ENCODE data around the gene SYNDIG1.

SYNDIG1 gene

DNA sequence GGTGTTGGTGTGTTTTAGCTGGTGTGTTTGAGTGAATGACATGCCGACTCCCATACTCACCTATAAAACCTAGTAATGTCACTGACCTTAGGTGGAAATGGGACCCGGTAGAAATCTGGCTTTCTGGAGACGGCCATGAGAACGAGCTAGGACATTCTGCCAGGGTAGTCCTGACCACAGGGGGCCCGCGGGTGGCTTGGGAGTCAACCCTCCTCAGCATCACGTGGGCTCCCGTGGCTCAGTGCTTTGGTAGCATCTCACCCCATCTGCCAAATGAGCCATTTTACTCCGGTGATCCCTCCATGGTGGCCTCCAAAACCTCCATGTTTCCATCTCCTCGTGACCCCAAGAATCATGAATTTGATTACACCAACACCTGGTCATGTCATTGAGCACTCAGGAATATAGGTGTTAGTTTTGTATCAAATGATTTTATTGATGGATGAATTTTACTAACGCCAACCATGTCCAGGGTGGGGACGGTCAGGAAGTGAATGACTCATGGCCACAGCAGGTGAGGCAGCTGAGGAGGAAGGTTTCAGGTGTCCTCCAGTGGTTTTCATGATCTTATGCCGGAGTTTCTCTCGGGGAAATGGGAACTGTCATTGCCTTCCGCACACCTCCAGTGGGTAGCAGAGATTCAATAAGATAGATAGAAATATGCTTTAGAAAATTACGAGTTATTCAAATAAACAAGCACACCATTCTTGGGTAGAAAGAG lies 195.0 kb downstream of the SYNDIG1 start:
- DNase-seq: no peak

DNA sequence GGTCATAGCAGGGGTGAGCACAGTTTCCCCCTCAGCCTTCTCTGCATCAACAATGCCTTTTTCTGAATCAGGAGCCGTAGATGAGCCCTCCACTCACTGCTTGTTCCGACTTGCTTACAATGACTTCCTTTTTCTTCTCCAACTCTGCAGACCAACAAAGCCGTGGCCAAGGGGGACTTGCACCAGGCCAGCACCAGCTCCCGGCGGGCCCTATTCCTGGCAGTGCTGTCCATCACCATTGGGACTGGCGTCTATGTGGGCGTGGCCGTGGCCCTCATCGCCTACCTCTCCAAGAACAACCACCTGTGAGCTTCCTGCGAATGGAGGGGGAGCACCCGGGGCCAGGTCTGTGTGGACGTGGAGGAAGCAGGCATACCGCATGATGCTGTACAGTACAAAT lies 195.8 kb downstream of the SYNDIG1 start:
- DNase-seq: no peak

DNA sequence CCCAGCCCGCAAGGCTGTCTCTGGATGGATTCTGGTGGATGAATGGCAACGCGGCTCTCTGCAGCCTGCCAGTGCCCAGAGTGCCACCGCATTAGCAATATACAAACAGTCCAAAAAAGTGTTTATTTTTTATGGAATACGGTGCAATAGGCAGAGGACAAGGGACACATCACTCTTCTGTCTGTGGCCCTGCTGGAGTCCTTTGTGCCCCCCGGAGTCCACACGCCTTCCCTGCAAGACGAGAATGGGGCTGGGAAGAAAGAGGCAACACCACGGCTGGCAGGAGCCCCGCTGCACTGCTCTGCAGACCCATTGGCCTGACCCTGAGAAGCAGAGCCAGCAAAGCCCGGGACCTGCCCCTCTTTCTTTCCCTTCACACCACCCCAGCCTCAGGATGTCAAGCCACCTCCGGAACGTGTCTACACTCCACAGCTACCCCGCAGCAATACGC lies 196.3 kb downstream of the SYNDIG1 start:
- DNase-seq: no peak

DNA sequence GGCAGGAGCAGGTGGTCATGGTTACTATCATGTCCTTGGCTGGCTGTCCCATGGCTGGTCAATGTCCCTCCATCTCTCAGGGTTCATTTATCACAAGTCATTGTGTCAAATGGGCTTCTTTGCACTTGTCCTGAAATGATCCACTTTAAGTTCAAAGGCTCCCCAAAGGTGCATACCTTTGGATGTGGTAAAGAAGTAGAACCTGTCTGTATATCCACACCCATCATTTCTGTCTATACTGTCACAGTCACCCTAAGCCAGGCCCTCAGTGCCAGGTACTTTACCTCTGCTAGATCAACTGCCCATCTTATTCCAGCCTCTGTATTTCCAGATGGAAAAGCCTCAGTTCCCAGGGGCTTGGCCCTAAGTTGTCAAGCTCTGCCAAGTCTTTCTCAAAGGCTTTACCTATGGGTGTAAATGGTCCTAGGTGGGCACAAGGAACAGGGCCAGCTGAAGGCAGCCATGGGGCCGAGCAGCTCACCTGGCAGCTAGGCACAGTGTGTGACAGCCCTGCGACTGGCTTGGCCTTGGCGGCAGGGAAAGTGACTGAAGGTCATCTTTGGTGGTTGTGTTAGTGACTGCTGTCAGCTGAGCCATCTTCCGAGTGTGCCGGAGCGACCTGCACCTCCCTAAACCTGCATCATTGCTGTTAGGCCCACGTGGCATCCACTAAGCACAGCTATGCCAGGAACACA lies 198.4 kb downstream of the SYNDIG1 start:
- no peak for DNase-seq

DNA sequence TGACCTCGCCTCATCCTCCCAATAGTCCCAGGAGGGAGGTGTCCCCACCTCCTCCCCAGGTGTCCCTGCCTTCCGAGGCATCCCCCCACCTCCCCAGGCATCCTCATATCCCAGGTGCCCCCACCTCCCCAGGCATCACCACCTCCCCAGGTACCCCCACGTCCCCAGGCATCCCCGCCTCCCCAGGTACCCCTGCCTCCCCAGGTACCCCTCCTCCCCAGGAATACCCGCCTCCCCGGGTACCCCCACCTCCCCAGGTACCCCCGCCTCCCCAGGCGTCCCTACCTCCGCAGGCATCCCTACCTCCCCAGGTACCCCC lies 198.9 kb downstream of the SYNDIG1 start:
- DNase-seq: no peak

DNA sequence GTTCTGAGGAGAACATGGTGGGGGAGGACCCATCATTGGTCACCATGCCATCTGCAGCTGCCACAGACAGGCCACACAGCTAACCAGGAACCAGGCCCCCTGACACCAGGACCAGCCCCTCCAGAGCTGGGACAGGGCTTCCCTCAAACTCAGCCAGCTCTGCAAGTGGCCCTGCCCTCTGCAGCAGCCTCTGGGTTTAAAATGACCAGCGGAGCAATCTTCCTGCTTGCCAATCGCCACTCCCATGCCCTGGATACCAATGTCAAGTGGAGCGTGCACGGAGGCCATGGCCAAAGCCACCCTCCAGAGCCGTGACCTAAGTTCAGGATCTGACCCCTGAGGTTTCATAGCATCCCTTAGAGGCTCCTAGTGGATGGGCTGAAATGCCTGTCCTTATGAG lies 199.4 kb downstream of the SYNDIG1 start:
- no peak for DNase-seq

DNA sequence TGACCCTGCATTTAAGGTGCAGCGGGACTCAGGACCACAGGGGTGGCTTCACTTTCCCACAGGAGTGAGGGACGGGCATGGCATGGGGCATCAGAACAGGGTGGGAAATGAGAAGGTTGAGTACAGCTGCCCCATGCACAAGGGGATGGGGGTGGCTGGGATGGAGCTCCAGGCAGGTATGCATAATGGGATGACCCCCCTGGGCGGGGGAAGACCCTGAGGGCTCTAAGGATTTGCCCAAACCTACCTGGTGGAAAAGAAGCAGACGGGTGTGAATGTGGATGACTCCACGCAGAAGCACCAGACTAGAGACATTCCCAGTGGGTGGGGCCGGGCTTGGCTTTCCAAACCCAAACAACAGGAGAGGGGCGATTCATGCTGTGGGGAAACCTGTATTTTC lies 200.3 kb downstream of the SYNDIG1 start:
- no peak for DNase-seq

DNA sequence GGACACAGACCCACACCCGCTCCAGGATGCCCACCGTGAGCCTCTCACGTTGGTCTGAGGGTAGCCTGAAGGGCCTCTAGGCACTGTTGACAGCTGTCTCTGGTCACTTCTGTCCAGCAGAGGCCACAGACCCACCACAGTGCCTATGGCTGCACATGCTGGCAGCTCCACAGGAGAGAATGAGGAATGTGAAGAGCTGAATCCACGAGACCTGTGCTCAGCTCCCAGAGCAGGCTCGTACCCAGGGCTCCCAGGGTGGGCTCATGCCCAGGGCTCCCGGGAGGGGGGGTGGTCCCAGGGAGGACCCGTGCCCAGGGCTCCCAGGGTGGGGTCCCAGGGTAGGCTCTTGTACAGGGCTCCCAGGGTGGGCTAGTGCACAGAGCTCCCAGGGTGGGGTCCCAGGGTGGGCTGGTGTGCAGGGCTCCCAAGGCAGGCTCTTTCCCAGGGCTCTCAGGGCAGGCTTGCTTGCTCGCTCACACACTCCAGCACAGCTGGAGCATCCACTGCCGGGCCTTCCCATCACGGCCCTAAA lies 201.0 kb downstream of the SYNDIG1 start:
- no peak for DNase-seq

DNA sequence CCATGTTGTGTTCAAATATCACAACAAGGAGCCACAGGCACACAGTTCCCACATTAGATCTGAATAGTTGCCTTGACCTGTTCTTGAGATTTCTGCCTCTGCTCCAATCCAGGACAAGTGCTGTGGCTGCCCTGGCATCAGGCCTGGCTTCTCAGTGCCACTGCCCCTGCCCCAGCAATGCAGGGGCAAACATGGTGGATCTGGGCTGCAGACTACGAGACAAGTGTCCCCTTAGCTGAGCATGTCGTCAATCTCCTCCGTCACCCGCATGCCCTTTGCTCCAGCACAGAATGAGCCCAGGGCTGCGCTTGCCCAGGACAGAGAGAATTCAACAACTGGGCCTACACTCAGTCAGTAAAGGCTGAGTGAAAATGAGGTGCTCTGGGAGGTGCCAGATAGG lies 201.6 kb downstream of the SYNDIG1 start:
- no peak for DNase-seq

DNA sequence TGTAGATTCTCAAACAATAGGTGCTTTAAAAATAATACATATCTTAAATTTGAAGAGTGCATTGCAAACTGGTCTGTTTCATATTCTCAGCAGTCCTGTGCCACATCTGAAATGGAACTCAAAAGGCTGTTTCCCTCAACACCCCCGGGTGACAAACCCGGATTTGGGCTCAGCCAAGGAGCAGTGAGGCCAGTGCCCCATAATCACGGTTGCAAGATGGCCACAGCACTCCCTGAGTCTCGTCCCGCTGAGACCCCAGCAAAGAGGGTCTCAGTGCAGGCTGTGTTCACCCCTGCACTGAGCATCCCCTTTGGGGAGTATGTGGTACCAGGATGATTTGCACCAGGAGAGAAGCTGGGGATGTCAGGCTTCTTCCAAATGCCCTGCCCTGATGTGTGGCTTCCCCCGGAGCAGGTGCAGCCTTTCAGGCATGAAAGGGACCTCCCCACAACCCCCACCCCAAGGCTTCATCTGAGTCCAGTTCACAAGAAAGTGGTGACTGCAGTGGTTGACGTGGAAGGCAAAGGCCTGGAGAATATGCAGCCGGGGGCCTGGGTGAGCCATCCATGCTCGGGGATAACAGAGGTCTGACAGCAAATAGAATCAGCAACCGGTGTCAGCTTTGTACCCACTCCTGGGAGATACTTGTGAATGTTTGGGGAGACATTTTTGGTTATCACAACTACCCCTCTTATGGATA lies 202.9 kb downstream of the SYNDIG1 start:
- DNase-seq: no peak

DNA sequence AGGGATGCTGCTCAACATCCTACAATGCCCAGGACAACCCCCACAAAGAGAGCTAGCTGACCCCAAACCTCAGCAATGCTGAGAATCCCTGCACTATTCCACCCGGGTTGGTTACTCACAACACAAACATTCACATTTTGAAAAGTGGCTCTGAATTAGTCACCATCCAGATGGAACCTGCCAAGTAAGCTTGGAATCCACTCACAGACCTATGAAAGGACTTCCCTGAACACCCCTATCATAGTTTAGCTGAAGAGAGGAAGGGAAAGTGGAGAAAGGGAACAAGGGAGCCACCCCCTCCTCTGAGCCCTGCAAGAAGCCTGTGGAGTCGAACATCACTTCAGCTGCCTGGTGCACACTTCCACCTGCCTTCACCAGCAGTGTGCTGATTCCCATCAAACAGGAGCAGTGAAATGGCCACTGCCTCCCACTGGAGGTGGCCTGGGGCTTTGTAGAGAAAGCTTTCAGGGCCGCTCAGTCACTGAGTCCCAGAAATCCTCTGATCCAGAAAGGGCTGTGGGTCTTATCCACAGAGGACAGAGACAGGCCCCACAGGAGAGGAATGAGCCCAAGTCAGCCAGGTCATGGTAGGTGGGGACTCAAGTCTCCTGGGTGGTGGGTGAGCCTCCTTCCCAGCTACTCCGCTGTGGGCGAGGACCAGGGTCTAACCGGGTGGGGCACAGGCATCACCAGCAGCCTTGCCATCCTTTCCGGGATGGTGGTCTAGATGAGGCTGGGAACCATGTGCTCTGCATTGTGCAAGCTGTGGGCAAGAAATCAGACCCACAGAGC lies 203.7 kb downstream of the SYNDIG1 start:
- DNase-seq: no peak

DNA sequence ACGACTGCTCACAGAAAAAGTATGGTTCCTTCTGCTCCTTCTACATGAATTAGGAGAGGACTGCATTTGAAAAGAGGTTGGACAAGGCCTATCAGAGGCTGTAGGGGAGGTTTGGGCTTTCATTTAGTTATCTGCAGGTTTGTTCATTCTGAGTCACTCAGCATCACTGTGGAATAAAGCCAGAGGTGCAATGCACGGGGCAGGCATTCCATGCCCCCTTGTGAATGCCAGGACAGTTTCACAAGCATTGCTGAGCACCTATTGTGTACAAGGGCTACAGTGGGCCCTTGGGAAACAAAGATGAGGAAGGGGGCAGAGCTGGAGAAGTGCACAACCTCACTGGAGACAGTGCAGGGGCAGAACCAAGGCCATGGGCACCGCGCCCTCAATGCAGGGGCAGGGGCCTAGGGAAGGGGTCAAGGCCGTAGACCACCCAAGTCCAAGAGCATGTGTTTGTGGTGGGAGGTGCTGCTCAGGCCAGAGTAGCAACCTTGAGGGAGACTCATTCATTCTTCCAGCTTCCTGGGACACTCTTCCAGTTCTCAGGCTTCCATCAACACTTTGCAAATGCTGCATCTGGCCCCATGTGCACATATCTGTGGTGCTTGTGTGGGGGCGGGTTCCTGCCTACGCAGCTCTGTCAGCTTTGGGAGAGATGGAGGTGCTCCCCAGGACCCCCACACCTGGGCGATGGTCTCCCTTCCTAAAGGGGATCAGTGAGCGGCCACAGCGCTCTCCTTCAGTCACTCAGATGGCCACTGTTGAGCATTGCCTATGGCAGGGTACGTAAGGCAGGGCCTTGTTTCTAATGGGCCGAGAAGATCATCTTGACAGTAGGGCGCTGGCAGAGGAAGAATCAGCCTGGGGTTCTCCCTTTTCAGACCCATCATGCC lies 204.5 kb downstream of the SYNDIG1 start:
- DNase-seq: no peak

DNA sequence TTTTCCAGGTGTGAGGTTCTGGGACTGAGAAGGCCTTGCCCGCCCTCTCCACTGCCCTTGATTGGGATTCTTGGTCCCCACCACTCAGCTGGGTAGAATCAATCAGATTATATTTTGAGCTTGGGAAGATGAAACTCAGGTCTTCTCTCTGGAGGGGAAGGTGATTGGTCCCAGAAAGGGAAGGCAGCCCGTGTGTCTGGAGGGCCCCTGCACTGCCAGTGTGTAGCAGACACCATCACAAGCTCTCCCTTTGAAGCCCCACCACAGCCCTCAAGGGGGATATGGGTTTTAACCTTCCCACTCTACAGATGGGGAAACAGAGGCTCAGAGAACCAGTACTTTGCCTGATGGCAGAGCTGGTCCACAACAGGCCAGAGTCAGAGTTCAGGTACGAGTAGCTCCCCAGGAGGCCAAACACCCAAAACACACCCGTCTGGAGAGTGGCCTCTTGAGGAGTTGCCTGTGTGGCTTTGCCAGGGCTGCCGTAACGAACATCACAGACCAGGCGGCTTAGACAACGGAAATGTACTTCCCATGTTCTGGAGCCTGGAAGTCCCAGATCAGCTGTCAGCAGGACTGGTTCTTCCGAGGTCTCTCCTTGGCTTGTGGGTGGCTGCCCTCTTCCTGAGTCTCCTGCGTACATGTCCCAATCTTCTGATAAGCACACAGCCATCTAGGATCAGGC lies 205.6 kb downstream of the SYNDIG1 start:
- no peak for DNase-seq

DNA sequence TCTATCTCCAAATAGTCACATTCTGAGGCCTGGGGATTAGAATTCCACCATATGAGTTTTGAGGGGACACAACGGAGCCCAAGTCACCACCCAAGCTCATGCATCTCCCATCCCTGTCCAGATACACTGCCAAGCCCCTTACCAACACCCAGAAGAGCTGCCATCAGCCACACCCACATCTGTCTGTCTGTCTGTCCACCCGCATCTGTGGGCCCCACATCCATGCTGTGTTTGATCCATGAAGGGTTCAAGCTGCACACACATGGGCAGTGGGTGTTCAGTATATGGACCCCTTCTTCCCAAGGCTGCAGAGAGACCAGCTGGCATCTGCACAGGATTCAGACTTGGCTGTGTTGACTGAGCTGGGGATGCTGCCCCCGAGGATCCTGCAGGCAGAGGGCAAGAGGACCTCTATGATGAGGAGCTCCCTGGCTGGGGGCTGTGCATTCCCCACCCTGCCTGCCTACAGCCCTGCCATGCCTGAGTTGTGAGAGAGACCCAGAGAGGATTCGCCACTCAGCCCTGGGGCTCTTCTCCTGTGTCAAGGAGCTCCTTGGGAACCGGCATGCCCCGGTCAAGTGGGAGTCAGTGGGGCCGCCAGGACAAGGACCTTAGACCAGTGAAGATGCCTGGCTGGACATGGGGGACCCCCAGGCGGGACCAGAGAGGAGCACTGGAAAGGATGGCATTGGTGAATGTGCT lies 206.4 kb downstream of the SYNDIG1 start:
- no peak for DNase-seq

DNA sequence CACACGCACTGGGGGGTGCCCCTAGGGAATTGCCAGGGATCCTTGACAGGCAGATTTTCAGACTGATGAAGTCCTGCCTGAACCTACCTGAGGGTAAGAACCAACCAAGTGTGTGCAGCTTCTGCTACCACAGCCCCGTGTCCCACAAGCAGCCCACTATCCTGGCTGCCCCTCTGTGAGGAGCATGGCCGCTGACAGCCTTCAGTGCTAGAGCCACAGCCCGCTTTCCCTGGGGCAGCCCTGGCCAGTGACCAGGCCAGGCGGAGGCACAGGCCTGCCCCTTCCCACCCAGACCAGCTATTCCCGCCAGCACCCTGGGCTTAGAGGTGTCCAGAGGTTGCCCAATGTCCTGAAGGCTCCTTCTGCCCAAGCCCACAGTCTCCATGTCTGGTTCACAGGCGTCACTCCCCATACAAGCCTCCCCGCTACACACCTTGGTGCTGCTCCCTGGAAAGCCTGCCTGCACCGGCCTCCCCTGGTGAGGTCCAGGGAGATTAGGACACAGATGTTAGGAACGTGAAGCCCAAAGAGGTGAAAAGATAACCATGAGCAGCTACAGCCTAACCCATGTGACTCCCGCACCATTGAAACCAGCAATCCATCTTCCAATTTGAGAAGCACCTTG lies 207.0 kb downstream of the SYNDIG1 start:
- no peak for DNase-seq

DNA sequence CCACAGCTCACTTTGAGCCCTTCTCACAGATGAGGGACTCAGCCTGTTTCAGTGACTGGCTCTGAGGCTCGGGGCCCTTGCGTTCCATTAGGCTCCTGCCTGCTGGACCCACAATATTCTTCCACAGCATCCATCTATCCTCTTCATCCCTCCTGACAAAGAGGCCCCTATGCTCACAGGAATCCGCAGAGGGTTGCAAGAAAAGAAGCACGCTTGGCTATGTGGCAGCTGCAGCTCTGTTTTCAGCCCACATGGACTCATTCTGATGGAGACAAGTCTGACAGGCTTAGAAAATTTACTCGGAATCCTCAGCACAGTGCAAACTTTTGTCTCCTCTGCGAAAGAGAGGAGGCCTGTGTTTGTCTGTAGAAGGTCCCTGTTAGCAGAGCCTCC lies 207.5 kb downstream of the SYNDIG1 start:
- no peak for DNase-seq

DNA sequence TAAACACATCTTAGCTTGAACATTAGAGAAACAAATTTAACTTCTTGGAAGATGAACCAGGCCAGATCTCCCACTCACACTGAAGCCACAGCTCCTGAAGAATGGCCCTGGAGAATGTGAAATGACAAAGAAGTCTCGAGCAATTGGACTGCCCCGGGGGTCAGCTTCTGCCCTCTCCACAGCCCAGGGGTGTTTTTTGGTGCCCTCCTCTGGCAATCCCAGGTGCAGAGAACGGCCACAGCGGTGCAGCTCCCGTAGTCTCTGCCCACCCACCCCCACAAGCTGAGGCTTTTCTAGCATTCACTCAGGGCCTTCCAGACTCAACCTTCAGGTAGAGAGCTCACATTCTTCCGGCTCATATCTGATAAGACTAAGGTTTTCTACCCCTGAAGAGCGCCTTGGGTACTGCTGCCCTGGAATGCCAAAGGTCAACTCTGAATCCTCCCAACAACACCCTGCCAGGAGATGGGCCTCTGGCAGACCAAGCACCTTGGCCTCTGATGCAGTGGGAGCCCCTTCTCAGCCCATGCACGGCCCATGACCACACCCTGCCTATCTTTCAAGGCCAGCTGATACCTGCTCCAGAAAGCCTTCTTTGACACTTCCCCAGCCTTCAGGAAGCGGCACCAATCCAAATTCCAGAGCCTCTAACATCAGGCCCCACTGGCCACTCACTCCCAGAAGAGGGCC lies 208.3 kb downstream of the SYNDIG1 start:
- no peak for DNase-seq

DNA sequence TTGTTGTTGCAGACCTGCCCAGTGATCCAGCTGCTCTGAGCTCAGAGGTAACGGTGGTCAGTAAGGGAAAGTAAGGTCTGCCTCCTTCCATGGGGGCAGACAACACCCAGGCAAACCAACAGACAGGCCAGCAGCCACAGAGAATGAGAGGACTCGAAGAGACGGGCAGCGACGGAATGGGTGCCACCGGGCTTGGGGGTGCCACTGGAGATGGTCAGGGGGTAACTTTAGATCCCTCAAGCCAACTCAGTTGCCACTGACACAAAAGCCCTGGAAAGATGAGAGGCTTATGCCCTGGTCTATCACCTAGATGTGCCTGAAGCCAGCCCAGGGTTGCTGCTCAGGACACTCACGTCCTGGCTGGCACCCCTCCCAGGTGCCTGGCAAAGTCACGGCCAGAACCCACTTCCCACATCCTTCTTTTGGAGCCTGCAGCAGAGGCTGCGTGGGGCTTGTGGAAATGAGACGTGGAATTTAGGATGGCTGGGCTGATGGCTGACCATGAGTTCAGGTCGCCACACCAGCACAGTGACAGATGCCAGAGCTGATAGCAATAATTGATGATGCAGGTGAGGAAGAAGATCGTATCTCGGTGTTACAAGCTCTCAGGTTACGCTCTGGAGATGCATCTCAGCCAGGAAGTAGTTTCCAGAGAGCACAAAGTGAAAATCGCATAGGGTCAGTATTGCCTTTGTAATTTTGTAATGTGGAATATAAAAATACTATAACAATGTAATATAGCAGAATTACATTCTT lies 209.1 kb downstream of the SYNDIG1 start:
- DNase-seq: no peak

All from activated naive CD4-positive, alpha-beta T cell (primary cell).